Nephron (organoid): ENCODE results near the gene KCNQ1OT1.

Experiments used
- H3K27ac Mint-ChIP-seq, 3 experiments: 2 replicates each; pipeline ENCODE4 v1.8.0; 2020; ENCODE audit warnings: mixed read lengths in 3 of 3, mild to moderate bottlenecking in 2 of 3, moderate library complexity in 1 of 3
- H3K27me3 Mint-ChIP-seq: 2 replicates; pipeline ENCODE4 v1.8.0; 2021; ENCODE audit warnings: low read depth, mild to moderate bottlenecking, moderate library complexity, mixed read lengths
- H3K36me3 Mint-ChIP-seq: 2 replicates; pipeline ENCODE4 v1.8.0; 2020; ENCODE audit warnings: low read depth, mixed read lengths
- H3K4me1 Mint-ChIP-seq: 2 replicates; pipeline ENCODE4 v1.8.0; 2020; ENCODE audit warnings: mixed read lengths
- H3K4me3 Mint-ChIP-seq, 3 experiments: 2 replicates each; pipeline ENCODE4 v1.8.0; 2020; ENCODE audit warnings: mild to moderate bottlenecking in 3 of 3, mixed read lengths in 3 of 3, moderate library complexity in 2 of 3
- H3K9me3 Mint-ChIP-seq: 2 replicates; pipeline ENCODE4 v1.8.0; 2020; ENCODE audit warnings: mixed read lengths
- CTCF ChIP-seq, 3 experiments: fragments of 200-600 bp; sonication (generic); IDR thresholded peaks; one replicate each; pipeline ENCODE4 v1.5.0; 2021; ENCODE audit warnings: antibody characterized with exemption in 3 of 3; ENCODE audit not compliant: unreplicated experiment in 3 of 3

The KCNQ1OT1 gene

GRCh38 chr11:2699531-2700414 is at the start of gene KCNQ1OT1:
Gene KCNQ1OT1 (minus strand): TSS chr11:2699994.
- H3K27ac Mint-ChIP-seq = peak within 1 kb of the TSS; percentile 85 to 99 (median 95)
- peaks cover under 1% of the 10 kb centered on the region for H3K36me3 Mint-ChIP-seq
- no peaks in the 10 kb centered on the region for H3K27me3 Mint-ChIP-seq
- H3K4me1 Mint-ChIP-seq = peaks cover 81% of the 10 kb centered on the region
- H3K9me3 Mint-ChIP-seq = no peaks in the 10 kb centered on the region
- TF ChIP-seq CTCF (IDR thresholded peaks at IDR 0.05; ENCODE audit: unreplicated experiment in 3 of 3) = no peak
- H3K4me3 Mint-ChIP-seq = peak within 1 kb of the TSS; percentile 93 to 96 (median 94)

- peaks cover 10% of the 10 kb centered on the region for H3K27me3 Mint-ChIP-seq
- no peaks in the 10 kb centered on the region for H3K36me3 Mint-ChIP-seq
- no peak overlapping the region for H3K4me3 Mint-ChIP-seq
- peaks cover 50% of the 10 kb centered on the region for H3K4me1 Mint-ChIP-seq
- peak overlapping the region in 2 of 3 experiments; percentile 56 to 74 for H3K27ac Mint-ChIP-seq
- no peak for TF ChIP-seq CTCF (IDR thresholded peaks at IDR 0.05; ENCODE audit: unreplicated experiment in 3 of 3)
- H3K9me3 Mint-ChIP-seq = peaks cover 3% of the 10 kb centered on the region
Observed at GRCh38 chr11:2748814-2749554, 49.2 kb upstream of the KCNQ1OT1 start.

- H3K4me3 Mint-ChIP-seq = no peak overlapping the region
- no peaks in the 10 kb centered on the region for H3K9me3 Mint-ChIP-seq
- peak overlapping the region; percentile 46 to 74 (median 56) for H3K27ac Mint-ChIP-seq
- peaks cover 14% of the 10 kb centered on the region for H3K27me3 Mint-ChIP-seq
- H3K36me3 Mint-ChIP-seq = no peaks in the 10 kb centered on the region
- peaks cover 57% of the 10 kb centered on the region for H3K4me1 Mint-ChIP-seq
- TF ChIP-seq CTCF (IDR thresholded peaks at IDR 0.05; ENCODE audit: unreplicated experiment in 3 of 3) = no peak
Observed at GRCh38 chr11:2748061-2748813, 48.4 kb upstream of the KCNQ1OT1 start.

GRCh38 chr11:2747248-2748027 is 47.6 kb upstream of the KCNQ1OT1 start:
- Mint-ChIP-seq H3K36me3 (no peaks in the 10 kb centered on the region), H3K9me3 (no peaks in the 10 kb centered on the region), H3K27me3 (peaks cover 14% of the 10 kb centered on the region), H3K4me1 (peaks cover 54% of the 10 kb centered on the region), H3K4me3 (no peak overlapping the region), H3K27ac (peak overlapping the region in 1 of 3 experiments; percentile 46)
- no peak for TF ChIP-seq CTCF (IDR thresholded peaks at IDR 0.05; ENCODE audit: unreplicated experiment in 3 of 3)
